T47D (cell line): ENCODE measurements around the gene PARP3.

ENCODE experiments used
- DNase-seq, 2 experiments: peaks; one replicate each; pipeline versions ENCODE4 v3.0.0 to v3.0.0-alpha.2; 2011 to 2012; ENCODE audit warnings: low read depth in 1 of 2, low spot score in 1 of 2
- JUND ChIP-seq: IDR thresholded peaks from 2 replicates; pipeline ENCODE4 v1.6.1; 2012; ENCODE audit warnings: low read depth
- in situ Hi-C: cut with HindIII; loops from 2 replicates; pipeline ENCODE4 v1.10.0; 2016; ENCODE audit warnings: low sequenced_read_pairs, low pct_unique_long_range_greater_than_20kb

The PARP3 gene

DNA sequence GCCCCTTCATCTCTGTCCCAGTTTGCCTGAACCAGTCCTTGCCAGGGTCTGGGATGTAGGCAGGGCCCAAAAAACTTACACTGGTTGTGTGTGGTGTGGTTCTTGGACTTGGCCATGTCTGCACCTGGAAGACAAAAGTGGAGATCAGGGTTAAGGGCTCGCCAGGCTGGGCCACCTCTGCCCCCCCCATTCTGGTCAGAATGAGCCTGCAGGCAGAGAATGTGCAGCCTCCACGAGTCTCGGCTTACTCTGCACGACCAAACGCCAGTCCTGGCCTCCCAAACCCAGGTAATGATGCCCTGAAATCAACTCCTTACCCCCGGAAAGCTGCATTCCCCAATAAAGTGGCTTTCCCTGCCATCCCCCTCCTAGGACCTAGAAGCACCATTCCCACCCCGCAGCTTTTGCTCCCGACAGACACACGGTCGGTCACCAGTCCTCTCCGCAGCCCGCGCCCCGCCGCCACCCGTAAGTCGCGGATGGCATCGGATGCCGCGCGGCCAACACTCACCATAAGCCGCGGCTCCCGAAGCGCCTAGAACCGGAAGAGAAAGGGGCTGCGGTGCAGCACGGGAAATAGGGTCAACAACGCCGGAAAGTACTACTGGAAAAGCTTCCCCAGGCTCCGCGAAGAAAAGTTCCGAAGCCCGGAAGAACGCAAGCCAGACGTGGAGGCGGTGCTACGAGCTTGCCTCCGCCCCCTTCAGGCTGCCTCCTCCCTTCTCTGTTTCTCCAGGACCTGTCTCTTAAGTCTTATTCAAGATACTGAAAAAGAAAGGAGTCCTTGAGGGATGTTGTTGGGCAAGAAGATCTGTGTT, 53.4 kb downstream of the PARP3 start, which contains the start of gene RPL29:
Gene RPL29, minus strand, starts transcription at position 550 of the 818 bp plus-strand sequence. Its CDS starts 434 bp downstream, at position 116.
- in situ Hi-C loops: no loop called here
- no peak for TF ChIP-seq JUND

DNA sequence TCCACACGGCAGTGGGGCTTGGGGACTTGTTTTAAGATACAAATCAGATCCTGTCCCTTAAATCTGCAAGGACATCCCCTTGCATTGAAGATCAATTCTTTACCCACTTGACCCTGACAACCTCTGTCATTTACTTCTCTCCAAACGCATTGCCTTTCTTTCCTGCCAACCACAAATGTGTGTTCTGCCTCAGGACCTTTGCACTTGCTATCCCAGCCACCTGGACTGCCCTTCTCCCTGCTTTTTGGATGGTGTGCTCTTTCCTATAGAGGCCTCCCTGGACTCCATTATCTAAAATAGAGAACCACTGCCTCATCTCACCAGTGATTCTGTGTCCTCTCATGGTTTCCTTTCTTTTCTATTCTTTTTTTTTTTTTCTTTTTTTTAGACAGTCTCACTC, 55.0 kb downstream of the PARP3 start:
- no peak for TF ChIP-seq JUND
- DNase-seq: no peak
- in situ Hi-C loops: no loop called here

More for the DNA sequence above, 53.4 kb downstream of the PARP3 start, which contains the start of gene RPL29:
- peak; percentile 72 to 94 for DNase-seq

DNA sequence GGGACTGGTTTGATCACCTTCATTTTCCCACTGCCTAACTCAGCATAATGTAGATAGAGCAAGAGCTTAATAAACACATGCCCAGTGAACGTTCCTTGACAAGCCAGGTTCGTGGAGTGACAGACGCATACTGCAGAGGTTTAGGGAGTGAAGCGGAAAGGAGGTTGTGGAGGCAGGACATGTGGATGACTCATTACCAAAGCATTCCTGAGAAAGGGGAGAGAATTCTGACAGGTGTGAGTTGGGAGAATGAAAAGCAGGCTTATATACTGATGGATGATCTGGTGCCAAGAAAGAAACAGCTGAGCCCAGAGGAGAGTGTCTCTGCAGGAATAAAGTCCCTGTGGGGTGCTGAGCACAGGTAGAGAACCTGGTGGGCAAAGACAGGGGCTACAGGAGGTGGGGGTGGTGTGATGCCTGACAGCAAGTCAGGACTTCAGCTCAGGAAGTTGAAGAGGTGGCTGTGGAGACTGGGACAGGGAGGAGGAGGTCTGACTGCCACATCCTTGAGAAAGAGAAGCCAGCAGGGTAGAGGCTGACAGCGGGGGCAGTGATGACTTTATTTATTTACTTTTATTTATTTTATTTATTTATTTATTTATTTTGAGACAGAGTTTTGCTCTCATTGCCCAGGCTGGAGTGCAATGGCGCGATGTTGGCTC, 55.9 kb downstream of the PARP3 start:
- peak; percentile 66 for TF ChIP-seq JUND
- in situ Hi-C loops: no loop called here
- peak; percentile 62 to 80 for DNase-seq
